HEK293 (cell line): ENCODE measurements around the gene PURB.

Experiments
- CTCF ChIA-PET: fragments of 350-600 bp; formaldehyde crosslinking; extraction: SDS; loops from one replicate; lab custom pipeline; 2021; ENCODE audit warnings: antibody characterized with exemption; lab: Yijun Ruan, JAX
- POLR2A ChIA-PET: fragments of 300-600 bp; formaldehyde crosslinking; extraction: SDS; loops from one replicate; lab custom pipeline; 2020; ENCODE audit warnings: antibody characterized with exemption, inconsistent platforms; lab: Yijun Ruan, JAX
- H3K27ac ChIP-seq: fragments of 200-500 bp; sonication (Bioruptor generic); 2 replicates; pipeline ENCODE4 v1.5.1; 2014; ENCODE audit warnings: low read depth, low read length, control low read depth, inconsistent platforms; ENCODE audit errors: extremely low read depth
- H3K36me3 ChIP-seq, 2 experiments: fragments of 200-500 bp in 1 of 2; sonication (Bioruptor generic) in 1 of 2; 1 replicate in 1 of 2; 2 replicates in 1 of 2; pipeline ENCODE4 v1.5.1; 2014 to 2017; ENCODE audit warnings: inconsistent platforms in 2 of 2, low read length in 2 of 2; ENCODE audit not compliant: control insufficient read depth in 2 of 2, insufficient read depth in 1 of 2
- H3K4me1 ChIP-seq: fragments of 200-500 bp; sonication (Bioruptor generic); 2 replicates; pipeline ENCODE4 v1.5.1; 2014; ENCODE audit warnings: mild to moderate bottlenecking, low read length, inconsistent platforms; ENCODE audit not compliant: control insufficient read depth, insufficient read depth
- H3K4me3 ChIP-seq: 2 replicates; pipeline ENCODE4 v1.5.1; 2011; ENCODE audit warnings: low read depth, mild to moderate bottlenecking, control low read depth, low read length, moderate library complexity
- H3K9me3 ChIP-seq: fragments of 200-500 bp; sonication (Bioruptor generic); 2 replicates; pipeline ENCODE4 v1.5.1; 2014; ENCODE audit warnings: low read depth, low read length, inconsistent platforms; ENCODE audit not compliant: control insufficient read depth, insufficient read depth
- BCL6B ChIP-seq: fragments of 450-650 bp; formaldehyde crosslinking; IDR thresholded peaks from 2 replicates; pipeline ENCODE4 v1.5.1; 2017; ENCODE audit warnings: missing biosample characterization, missing genetic modification characterization
- HOXA7 ChIP-seq: sonication (generic); formaldehyde crosslinking; IDR thresholded peaks from 2 replicates; pipeline ENCODE4 v1.8.1; 2022; ENCODE audit warnings: missing genetic modification reagents, borderline replicate concordance
- KLF16 ChIP-seq: fragments of 450-650 bp; formaldehyde crosslinking; IDR thresholded peaks from 2 replicates; pipeline ENCODE4 v1.5.1; 2017; ENCODE audit warnings: missing biosample characterization, missing genetic modification characterization
- MEIS1 ChIP-seq: sonication (generic); formaldehyde crosslinking; IDR thresholded peaks from 2 replicates; pipeline ENCODE4 v1.8.1; 2022; ENCODE audit warnings: missing genetic modification reagents, mild to moderate bottlenecking, borderline replicate concordance
- MYNN ChIP-seq: fragments of 450-650 bp; formaldehyde crosslinking; IDR thresholded peaks from 2 replicates; pipeline ENCODE4 v1.5.1; 2016; ENCODE audit warnings: missing biosample characterization, missing genetic modification characterization, borderline replicate concordance
- PBX3 ChIP-seq: sonication (generic); formaldehyde crosslinking; IDR thresholded peaks from 2 replicates; pipeline ENCODE4 v1.8.1; 2022; ENCODE audit warnings: mild to moderate bottlenecking, moderate library complexity, missing genetic modification reagents
- PRDM10 ChIP-seq: fragments of 450-650 bp; formaldehyde crosslinking; IDR thresholded peaks from 2 replicates; pipeline ENCODE4 v1.5.1; 2016; ENCODE audit warnings: missing biosample characterization, missing genetic modification characterization
- PRDM6 ChIP-seq: fragments of 450-650 bp; formaldehyde crosslinking; IDR thresholded peaks from 2 replicates; pipeline ENCODE4 v1.5.1; 2017; ENCODE audit warnings: missing biosample characterization, missing genetic modification characterization
- SP2 ChIP-seq: fragments of 450-650 bp; formaldehyde crosslinking; IDR thresholded peaks from 2 replicates; pipeline ENCODE4 v1.5.1; 2016; ENCODE audit warnings: missing biosample characterization, missing genetic modification characterization
- YY1 ChIP-seq: fragments of 450-650 bp; formaldehyde crosslinking; IDR thresholded peaks from 2 replicates; pipeline ENCODE4 v1.5.1; 2018; ENCODE audit warnings: missing biosample characterization, missing genetic modification characterization
- ZBTB17 ChIP-seq: fragments of 450-650 bp; formaldehyde crosslinking; IDR thresholded peaks from 2 replicates; pipeline ENCODE4 v1.5.1; 2016; ENCODE audit warnings: missing biosample characterization, missing genetic modification characterization
- ZBTB21 ChIP-seq: fragments of 450-650 bp; formaldehyde crosslinking; IDR thresholded peaks from 2 replicates; pipeline ENCODE4 v1.5.1; 2017; ENCODE audit warnings: missing biosample characterization, missing genetic modification characterization
- ZNF148 ChIP-seq: fragments of 450-650 bp; formaldehyde crosslinking; IDR thresholded peaks from 2 replicates; pipeline ENCODE4 v1.5.0; 2017; ENCODE audit warnings: missing biosample characterization, missing genetic modification characterization, borderline replicate concordance
- ZNF280D ChIP-seq: fragments of 450-650 bp; formaldehyde crosslinking; IDR thresholded peaks from 2 replicates; pipeline ENCODE4 v1.5.1; 2016; ENCODE audit warnings: missing biosample characterization, missing genetic modification characterization
- ZNF544 ChIP-seq: fragments of 450-650 bp; formaldehyde crosslinking; IDR thresholded peaks from 2 replicates; pipeline ENCODE4 v1.5.0; 2017; ENCODE audit warnings: missing biosample characterization, missing genetic modification characterization
- ZNF623 ChIP-seq: fragments of 450-650 bp; formaldehyde crosslinking; IDR thresholded peaks from 2 replicates; pipeline ENCODE4 v1.5.1; 2016; ENCODE audit warnings: missing biosample characterization, missing genetic modification characterization
- ZNF677 ChIP-seq: fragments of 450-650 bp; IDR thresholded peaks from 2 replicates; pipeline ENCODE4 v1.5.0; 2018; ENCODE audit warnings: missing biosample characterization, mild to moderate bottlenecking, missing genetic modification characterization, moderate library complexity
- ZNF843 ChIP-seq: fragments of 450-650 bp; formaldehyde crosslinking; IDR thresholded peaks from 2 replicates; pipeline ENCODE4 v1.5.1; 2016; ENCODE audit warnings: missing biosample characterization, missing genetic modification characterization
- ZXDB ChIP-seq: fragments of 450-650 bp; formaldehyde crosslinking; IDR thresholded peaks from 2 replicates; pipeline ENCODE4 v1.5.1; 2016; ENCODE audit warnings: missing biosample characterization, missing genetic modification characterization

Gene PURB

GRCh38 chr7:44846390-44846789 lies 38.9 kb downstream of the PURB start (continued):
- peak; percentile 97 for TF ChIP-seq PRDM6 (tag by site-specific recombination)
- peak; percentile 74 for TF ChIP-seq ZBTB17 (tag by site-specific recombination)
- TF ChIP-seq ZNF843 (tag by site-specific recombination) = 0 out of 2 replicates have a peak, but pooled peaks have one; percentile 15
- TF ChIP-seq KLF16 (tag by site-specific recombination) = 0 out of 2 replicates have a peak, but pooled peaks have one; percentile 28

GRCh38 chr7:44845451-44845850 lies 39.9 kb downstream of the PURB start:
- Histone ChIP-seq H3K9me3 (no peaks in the 10 kb centered on the region), H3K4me3 (peak overlapping the region; percentile 77), H3K27ac (no peak overlapping the region), H3K36me3 (peaks cover 13 to 22% of the 10 kb centered on the region in 2 experiments; a peak in 2 of 3 replicates), H3K4me1 (peaks cover 12% of the 10 kb centered on the region)
- ChIA-PET POLR2A (no interaction called here), CTCF (interaction anchor here (1.2 to 1.4 kb wide), 2 partner anchors 10 to 15 kb away, joined by 6 to 8 read pairs; no protein-coding TSS in a partner anchor)
- TF ChIP-seq SP2 (tag by site-specific recombination) (no peak), MEIS1 (CRISPR knock-in tag) (no peak), ZXDB (no peak), ZNF623 (tag by site-specific recombination) (no peak), PBX3 (CRISPR knock-in tag) (no peak), MYNN (tag by site-specific recombination) (no peak), BCL6B (tag by site-specific recombination) (no peak), HOXA7 (CRISPR knock-in tag) (no peak), ZNF544 (no peak), PRDM10 (tag by site-specific recombination) (no peak), ZBTB21 (tag by site-specific recombination) (no peak), PRDM6 (tag by site-specific recombination) (no peak), ZNF280D (tag by site-specific recombination) (no peak), ZNF148 (tag by site-specific recombination) (no peak), YY1 (tag by site-specific recombination) (no peak), ZNF677 (tag by site-specific recombination) (no peak)
